Activated naive CD4-positive, alpha-beta T cell (primary cell): ENCODE results near the gene ARHGAP30.

Experiments
- DNase-seq, 4 experiments: peaks; one replicate each; lab custom pipeline; 2025; lab: John Stamatoyannopoulos, UW

ARHGAP30 gene

GRCh38 chr1:161091093-161091492 is 21.4 kb upstream of the ARHGAP30 start:
- no peak for DNase-seq

- no peak for DNase-seq
Measured at GRCh38 chr1:161090617-161091016, 20.9 kb upstream of the ARHGAP30 start.

DNA sequence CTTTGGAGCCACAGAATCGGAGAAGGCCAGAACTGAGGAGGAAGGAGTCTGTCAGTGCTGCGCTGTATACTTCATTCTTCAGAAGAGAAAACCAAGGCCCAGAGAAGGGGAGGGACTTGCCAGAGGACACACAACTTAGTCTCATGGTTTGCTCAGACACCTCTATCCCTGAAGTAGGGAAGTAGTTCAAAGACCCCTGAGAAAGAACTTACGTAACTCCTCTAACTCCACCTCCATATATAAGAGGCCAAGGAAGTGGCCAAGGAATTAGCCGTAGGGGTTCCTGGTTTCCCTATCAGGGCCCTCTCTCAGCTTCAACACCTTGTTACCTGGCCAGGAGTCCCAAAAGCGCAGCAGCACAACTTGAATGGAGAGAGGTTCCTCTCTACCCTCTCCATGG is 20.2 kb upstream of the ARHGAP30 start:
- DNase-seq = no peak

DNA sequence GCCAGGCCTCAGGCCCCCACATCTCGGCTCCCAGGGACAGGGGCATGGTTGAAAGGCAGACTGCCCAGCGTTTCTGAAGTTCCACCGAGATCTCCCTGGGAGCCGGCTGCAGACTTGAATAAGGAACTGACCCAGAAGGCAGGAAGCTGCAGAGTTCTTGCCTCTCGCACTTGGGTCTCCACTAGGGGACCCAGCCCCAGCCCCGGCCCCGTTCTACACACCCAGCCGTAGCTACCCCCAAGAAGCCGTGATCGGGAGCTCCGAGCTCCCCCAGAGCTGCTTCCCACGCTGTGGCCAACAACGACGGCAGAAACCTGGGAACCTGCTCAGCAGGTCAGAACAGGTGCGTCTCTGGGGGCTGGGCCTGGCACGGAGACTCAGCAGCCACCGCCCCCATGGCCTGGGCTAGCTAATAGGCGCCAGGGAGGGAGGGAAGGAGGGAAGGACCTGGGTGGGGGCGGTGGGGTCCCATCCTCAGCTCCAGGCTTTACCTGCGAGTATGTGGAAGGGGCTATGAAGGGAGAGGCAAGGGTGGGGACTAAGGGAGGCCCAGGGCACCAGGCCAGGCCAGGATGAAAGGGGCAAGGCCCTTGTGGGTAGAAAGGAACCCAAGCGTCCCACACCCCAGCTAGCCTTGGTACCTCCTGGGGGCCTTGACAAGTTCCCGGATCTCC is 19.7 kb upstream of the ARHGAP30 start, which contains the start of gene NECTIN4:
Gene NECTIN4, minus strand, starts transcription at position 308 of the 674 bp plus-strand sequence. Its CDS starts 262 bp downstream, at position 46.
- DNase-seq = no peak

GRCh38 chr1:161088587-161089110 is 19.0 kb upstream of the ARHGAP30 start:
- no peak for DNase-seq

GRCh38 chr1:161086457-161086856 is 16.8 kb upstream of the ARHGAP30 start:
- no peak for DNase-seq

DNA sequence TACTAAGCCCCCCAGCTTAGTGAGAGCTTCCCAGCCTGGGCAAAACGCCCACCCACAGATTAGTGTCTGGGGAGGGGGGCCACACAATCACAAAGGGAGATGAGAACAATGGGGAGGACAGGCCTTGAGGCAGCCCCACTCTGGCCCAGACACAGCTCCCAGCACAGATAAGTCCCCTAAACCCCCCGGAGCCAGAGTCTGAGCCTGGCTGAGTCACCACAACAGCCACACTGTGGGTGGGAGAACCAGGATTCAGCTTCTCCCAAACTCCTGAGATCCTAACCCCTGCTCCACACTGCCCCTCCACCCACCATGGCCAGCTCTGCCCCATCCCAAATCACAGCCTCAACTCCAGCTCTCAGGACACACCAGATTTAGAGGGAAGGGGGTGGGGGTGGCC is 15.5 kb upstream of the ARHGAP30 start:
- DNase-seq = no peak

DNA sequence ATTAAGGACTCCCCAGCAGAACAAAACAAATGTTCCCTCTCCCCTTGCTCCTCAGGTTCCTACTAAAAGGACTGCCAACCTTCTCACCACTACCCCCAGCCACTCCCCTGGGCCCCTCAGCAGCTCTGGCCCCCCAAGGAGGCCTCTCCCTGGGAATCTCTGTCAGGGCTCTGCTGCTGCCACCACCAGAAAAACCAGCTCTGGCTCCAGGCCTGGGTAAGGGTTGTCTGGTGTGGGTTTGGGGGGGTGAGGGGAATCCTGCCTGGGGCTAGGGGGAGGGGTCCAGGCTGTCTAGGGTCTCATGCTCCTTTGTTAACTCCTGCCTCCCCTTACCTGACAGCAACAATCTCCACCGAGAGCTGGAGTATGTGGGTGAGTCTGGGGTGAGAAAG is 14.9 kb upstream of the ARHGAP30 start:
- no peak for DNase-seq

DNA sequence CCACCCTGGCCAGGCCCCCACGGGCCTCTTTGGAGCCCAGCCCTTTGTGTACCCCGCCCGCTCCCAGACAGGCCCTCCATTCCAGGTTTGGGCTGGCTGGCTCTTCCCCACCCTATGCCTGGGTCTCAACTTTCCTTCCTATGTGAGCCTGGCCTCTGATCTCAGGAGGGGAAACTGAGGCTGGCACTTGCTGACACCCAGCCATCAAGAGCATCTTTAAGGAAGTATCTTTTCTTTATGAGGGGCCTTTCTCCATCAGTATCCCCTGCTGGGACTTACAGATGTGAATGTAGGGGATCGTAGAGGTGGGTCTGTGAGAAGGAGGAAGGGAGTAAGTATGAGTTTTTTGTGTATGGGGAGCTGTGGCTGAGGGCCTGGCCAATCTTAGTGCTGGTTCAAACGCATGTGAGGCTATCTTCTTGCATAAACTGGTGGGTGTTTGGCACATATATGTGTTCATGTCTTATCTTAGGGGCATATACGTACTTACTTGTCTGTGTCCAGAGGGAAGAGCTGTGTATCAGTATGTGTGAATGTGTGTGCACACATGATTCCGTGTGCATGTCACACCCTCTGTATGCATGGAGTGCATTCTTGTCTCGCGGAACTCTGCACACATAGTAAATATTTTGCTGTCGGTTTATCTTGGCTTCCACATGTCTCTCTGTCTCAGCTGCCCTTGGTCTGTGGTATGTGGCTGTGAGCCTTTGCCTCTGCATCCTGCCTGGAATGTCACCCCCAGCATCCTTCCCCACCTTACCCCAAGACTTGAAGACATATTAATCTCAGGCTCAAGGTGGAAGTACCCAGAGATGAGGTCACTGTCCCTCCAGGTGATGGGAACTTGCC is 14.3 kb upstream of the ARHGAP30 start:
- DNase-seq = no peak

GRCh38 chr1:161082996-161083747 is 13.5 kb upstream of the ARHGAP30 start:
- DNase-seq = no peak

DNA sequence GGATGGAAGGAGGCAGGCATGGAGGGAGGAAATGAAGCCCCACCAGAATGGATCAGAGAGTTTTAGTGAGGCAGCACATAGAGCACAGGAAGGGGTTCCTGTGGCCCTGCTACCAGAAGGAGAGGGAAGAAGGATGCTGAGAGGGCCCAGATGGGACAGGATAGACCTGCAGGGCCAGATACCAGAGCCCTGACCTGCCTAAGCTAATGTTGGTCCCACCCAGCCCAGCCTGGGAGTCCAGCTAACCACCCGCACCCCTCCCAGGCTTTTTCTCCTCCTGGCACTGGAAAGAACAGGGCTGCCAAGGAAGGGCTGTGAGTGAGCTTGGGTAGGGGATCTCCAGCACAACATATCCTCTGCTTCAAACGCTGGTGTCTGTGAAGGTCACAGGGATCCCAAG is 12.8 kb upstream of the ARHGAP30 start:
- DNase-seq = no peak

- DNase-seq = no peak
Measured at GRCh38 chr1:161081519-161081918, 11.8 kb upstream of the ARHGAP30 start.

DNA sequence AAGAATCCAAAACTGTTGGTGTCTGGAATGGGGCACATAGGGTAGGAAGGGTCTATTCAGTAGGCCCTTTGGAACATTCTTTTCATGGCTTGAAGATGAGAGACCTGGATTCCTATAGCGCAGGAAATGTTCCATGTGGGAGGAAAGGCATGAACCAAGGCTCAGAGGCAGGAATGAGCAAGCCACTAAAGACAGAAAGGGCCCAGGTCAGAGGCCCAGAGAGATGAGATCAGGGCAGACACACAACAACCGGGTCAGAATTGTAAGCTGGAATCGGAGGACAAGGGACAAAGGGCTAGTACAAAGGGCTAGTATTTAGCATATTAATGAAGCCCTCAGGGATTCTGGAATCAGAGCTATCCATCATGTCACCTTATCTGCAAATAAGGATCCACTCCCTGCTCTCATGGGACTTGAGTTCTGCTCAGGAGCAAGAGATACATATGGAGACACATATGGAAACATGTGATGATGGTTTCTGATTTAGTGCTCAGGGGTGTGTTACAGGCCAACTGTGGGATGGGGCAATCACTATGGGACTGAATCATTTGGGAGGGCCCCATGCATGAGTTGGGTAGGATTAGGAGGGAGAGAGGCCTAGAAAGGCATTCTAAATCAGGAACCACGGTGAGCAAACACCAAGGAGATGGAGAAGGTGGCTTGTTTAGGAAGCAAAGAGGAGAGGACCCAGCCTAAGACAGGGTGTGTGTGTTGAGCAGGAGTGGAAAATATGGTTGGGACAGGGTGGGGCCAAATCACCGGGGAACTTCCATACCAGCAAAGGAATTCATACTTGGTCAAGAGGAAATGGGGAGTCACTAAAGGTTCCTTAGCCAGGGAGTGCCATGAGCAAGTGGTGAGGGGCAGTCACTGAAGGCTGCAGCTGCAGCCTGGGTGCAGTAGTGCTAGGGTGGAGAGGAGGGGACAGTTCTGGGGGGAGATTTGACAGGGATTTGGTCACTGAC is 11.0 kb upstream of the ARHGAP30 start:
- no peak for DNase-seq

GRCh38 chr1:161079436-161080110 is 9.9 kb upstream of the ARHGAP30 start:
- DNase-seq = no peak

DNA sequence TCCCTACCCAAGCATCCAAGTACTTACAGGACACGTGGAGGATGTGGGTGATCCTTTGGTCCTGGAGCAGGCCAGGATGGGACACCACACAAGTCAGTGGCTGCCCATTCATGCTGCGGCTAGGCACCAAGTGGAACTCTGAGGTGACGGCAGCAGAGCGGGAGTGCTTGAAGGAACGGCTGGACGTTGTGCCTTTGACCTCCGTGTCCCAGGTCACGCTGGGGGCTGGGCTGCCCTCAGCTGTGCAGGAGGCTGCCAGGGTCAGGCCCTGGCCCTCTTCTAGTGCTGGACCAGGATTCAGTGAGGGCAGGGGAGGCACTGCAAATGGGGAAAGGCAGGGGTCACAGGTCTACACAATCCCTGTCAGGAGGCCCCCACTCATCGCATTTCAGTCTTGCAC is 7.7 kb upstream of the ARHGAP30 start:
- DNase-seq = no peak

GRCh38 chr1:161076410-161076809 is 6.7 kb upstream of the ARHGAP30 start:
- no peak for DNase-seq

DNA sequence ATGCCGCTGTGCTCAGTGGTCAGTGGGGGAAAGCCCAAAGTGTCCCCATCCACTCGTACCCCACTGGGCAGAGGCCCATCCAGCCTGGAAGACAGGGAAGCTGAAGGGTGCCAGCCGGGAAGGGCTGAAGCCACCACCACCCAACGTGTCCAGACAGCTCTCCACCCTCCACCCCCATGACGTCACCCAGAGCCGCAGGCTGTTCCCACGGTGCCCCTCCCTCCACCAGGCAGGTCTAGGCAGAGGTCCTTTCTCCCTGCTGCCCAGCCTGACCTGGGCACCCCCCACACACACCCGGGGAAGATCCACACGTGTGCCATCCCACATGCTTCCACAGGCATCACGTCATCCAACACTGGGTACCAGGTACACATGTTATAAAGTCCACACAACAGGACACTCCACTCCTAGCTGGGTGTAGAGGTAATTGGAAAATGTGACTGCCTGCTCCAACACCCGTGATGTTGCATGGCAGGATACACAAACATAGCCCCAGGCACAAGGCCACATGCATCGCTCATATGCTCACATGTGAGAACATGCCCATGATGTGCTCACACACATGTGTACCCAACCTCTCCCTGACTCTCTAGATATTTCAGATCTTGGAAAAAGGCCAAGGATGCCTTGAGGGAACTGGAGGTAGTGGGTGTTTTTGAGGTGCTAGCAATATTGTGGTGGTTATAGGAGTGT is 5.1 kb upstream of the ARHGAP30 start:
- DNase-seq = no peak

GRCh38 chr1:161073474-161074121 is 3.9 kb upstream of the ARHGAP30 start:
- DNase-seq = no peak

GRCh38 chr1:161072751-161073449 is 3.2 kb upstream of the ARHGAP30 start:
- no peak for DNase-seq
